HG03571 (cell line): ENCODE results near the gene RHEB.

Experiments
- ATAC-seq: cut with Tn5 transposase; IDR thresholded peaks from one replicate; pipeline ENCODE4 v1.9.1; 2021; ENCODE audit not compliant: unreplicated experiment

The RHEB gene

GRCh38 chr7:151434549-151434948 lies 85.1 kb downstream of the RHEB start:
- no peak for ATAC-seq

GRCh38 chr7:151433721-151434400 lies 85.8 kb downstream of the RHEB start:
- ATAC-seq, result no peak

- ATAC-seq, result peak; percentile 67
These were observed 86.8 kb downstream of the RHEB start for GRCh38 chr7:151432658-151433521.

- ATAC-seq, result no peak
These were observed 87.9 kb downstream of the RHEB start for GRCh38 chr7:151431768-151432311.

GRCh38 chr7:151431281-151431767 lies 88.4 kb downstream of the RHEB start:
- no peak for ATAC-seq

GRCh38 chr7:151430391-151431205 lies 89.1 kb downstream of the RHEB start:
- ATAC-seq, result no peak

GRCh38 chr7:151429560-151430331 lies 89.9 kb downstream of the RHEB start:
- ATAC-seq, result no peak

GRCh38 chr7:151429237-151429559 lies 90.5 kb downstream of the RHEB start:
- ATAC-seq, result no peak

- no peak for ATAC-seq
These were observed 91.1 kb downstream of the RHEB start for GRCh38 chr7:151428378-151429236.

GRCh38 chr7:151427705-151428377 lies 91.9 kb downstream of the RHEB start:
- no peak for ATAC-seq

- no peak for ATAC-seq
These were observed 92.6 kb downstream of the RHEB start for GRCh38 chr7:151426904-151427704.

- ATAC-seq, result no peak
These were observed 93.2 kb downstream of the RHEB start for GRCh38 chr7:151426441-151426903.

- ATAC-seq, result no peak
These were observed 93.8 kb downstream of the RHEB start for GRCh38 chr7:151425670-151426440.

GRCh38 chr7:151424799-151425198 lies 94.9 kb downstream of the RHEB start:
- no peak for ATAC-seq

- no peak for ATAC-seq
These were observed 95.8 kb downstream of the RHEB start for GRCh38 chr7:151423936-151424335.

- ATAC-seq, result no peak
These were observed 96.5 kb downstream of the RHEB start for GRCh38 chr7:151423226-151423625.

GRCh38 chr7:151422212-151422611 lies 97.5 kb downstream of the RHEB start:
- no peak for ATAC-seq
